GM13977 (cell line): ENCODE results near the gene ADRM1.

Experiments
- DNase-seq: peaks from one replicate; pipeline ENCODE4 v3.0.0; 2012; ENCODE audit warnings: low spot score
- CTCF ChIP-seq: IDR thresholded peaks from 2 replicates; pipeline ENCODE4 v1.5.1; 2012; ENCODE audit warnings: mild to moderate bottlenecking, control low read depth; ENCODE audit not compliant: insufficient read depth; ENCODE audit errors: extremely low read depth, missing control alignments
- in situ Hi-C: fragments of 300-500 bp; cut with MboI; formaldehyde crosslinking; loops from one replicate; pipeline ENCODE4 v1.12.0; 2022; ENCODE audit warnings: low sequenced_read_pairs, low pct_unique_long_range_greater_than_20kb, mixed read lengths, inconsistent platforms; ENCODE audit not compliant: unreplicated experiment

Gene ADRM1

GRCh38 chr20:62289131-62289530 is 13.7 kb upstream of the ADRM1 start:
- in situ Hi-C loops = no loop called here
- DNase-seq = no peak
- TF ChIP-seq CTCF = no peak

- TF ChIP-seq CTCF = no peak
- no peak for DNase-seq
- in situ Hi-C loops = no loop called here
Measured at GRCh38 chr20:62289898-62290297, 12.9 kb upstream of the ADRM1 start.

GRCh38 chr20:62291251-62292066 is 11.3 kb upstream of the ADRM1 start:
- no peak for DNase-seq
- in situ Hi-C loops = no loop called here
- TF ChIP-seq CTCF = no peak

- no peak for TF ChIP-seq CTCF
- in situ Hi-C loops = no loop called here
- no peak for DNase-seq
Measured at GRCh38 chr20:62292108-62292507, 10.7 kb upstream of the ADRM1 start.

- no peak for TF ChIP-seq CTCF
- DNase-seq = no peak
- in situ Hi-C loops = no loop called here
Measured at GRCh38 chr20:62293111-62293784, 9.5 kb upstream of the ADRM1 start.

GRCh38 chr20:62293946-62294345 is 8.9 kb upstream of the ADRM1 start:
- no peak for TF ChIP-seq CTCF
- DNase-seq = no peak
- in situ Hi-C loops = no loop called here
